Suprapubic skin (tissue), 4 donors: ENCODE results near the gene NDUFS1. TPM values are rescaled to one million over a fixed set of nuclear protein-coding genes. Genes with fewer than 3 reads are reported as not detected.
"Not testable (repeated sequence)": the region's sequence is repeated elsewhere in the genome, so short reads cannot be mapped to it uniquely, and the experiment has no call there.

Source experiments
- DNase-seq, 2 donors: peaks; one replicate each; pipeline ENCODE4 v3.0.0-alpha.2; 2019; ENCODE audit warnings: low spot score in 2 of 2
- H3K27ac ChIP-seq: fragments of 200-600 bp; sonication (generic); one replicate; pipeline ENCODE4 v1.5.1; 2019
- H3K27me3 ChIP-seq: fragments of 200-600 bp; sonication (generic); one replicate; pipeline ENCODE4 v1.5.1; 2019
- H3K36me3 ChIP-seq: fragments of 200-600 bp; sonication (generic); one replicate; pipeline ENCODE4 v1.5.1; 2019
- H3K4me1 ChIP-seq: fragments of 200-600 bp; sonication (generic); one replicate; pipeline ENCODE4 v1.5.1; 2019
- H3K4me3 ChIP-seq: fragments of 200-600 bp; sonication (generic); one replicate; pipeline ENCODE4 v1.5.1; 2019; ENCODE audit warnings: mild to moderate bottlenecking
- H3K9me3 ChIP-seq: fragments of 200-600 bp; sonication (generic); one replicate; pipeline ENCODE4 v1.5.1; 2019
- EP300 ChIP-seq: sonication (generic); formaldehyde crosslinking; IDR thresholded peaks from one replicate; pipeline ENCODE4 v1.6.1; 2017; ENCODE audit warnings: antibody characterized with exemption
- POLR2A ChIP-seq, 2 donors: fragments of 450-650 bp; IDR thresholded peaks; one replicate each; pipeline ENCODE4 v1.6.1; 2017; ENCODE audit warnings: antibody characterized with exemption in 2 of 2, mild to moderate bottlenecking in 2 of 2, moderate library complexity in 2 of 2
- POLR2AphosphoS5 ChIP-seq, 3 donors: sonication (generic); formaldehyde crosslinking; IDR thresholded peaks; one replicate each; pipeline ENCODE4 v1.6.1; 2017; ENCODE audit warnings: antibody characterized with exemption in 3 of 3
- WGBS: methylation state at CpG from one replicate; pipeline ENCODE4 v1.1.5; 2018; 5-methylcytosine and 5-hydroxymethylcytosine counted together
- total RNA-seq, 4 donors: library from RNA; depleted of rRNA; stranded (reverse); fragments of >200 nt; gene quantifications; one replicate each; pipeline ENCODE4 v1.1.0, GENCODE V29; 2016
- TF ChIP-seq, protein P1 (sequence below), 2 donors: fragments of 200-600 bp in 1 of 2; fragments of 450-650 bp in 1 of 2; sonication (generic) in 1 of 2; IDR thresholded peaks; one replicate each; pipeline ENCODE4 v1.5.1; 2016 to 2019; ENCODE audit warnings: antibody characterized with exemption in 2 of 2, mild to moderate bottlenecking in 1 of 2, moderate library complexity in 1 of 2

Gene NDUFS1
- total RNA-seq, 4 donors from 2014 or later = 65.7 to 74.2 (median 69.9) TPM

DNA sequence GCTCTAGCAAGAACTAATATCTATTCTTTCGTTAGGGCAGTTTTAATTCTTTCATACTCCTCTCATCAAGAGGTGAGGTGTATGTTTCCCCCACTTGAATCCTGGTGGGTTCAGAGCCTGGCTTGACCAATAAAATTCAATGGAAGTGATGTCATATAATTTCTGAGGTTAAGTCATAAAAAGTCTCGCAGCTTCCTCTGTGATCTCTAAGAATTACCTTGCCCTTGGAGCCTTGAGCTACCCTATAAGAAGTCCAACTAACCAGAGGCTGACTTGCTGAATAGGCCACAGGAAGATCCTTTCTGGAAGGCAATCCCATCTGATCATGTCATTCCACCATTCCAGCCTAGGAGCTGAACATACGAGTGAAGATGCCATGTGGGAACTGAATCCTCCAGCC is 47.1 kb downstream of the NDUFS1 start:
- no peak for TF ChIP-seq POLR2A (IDR thresholded peaks at IDR 0.05)
- no peak for TF ChIP-seq POLR2AphosphoS5 (IDR thresholded peaks at IDR 0.05)
- TF ChIP-seq, protein P1, sequence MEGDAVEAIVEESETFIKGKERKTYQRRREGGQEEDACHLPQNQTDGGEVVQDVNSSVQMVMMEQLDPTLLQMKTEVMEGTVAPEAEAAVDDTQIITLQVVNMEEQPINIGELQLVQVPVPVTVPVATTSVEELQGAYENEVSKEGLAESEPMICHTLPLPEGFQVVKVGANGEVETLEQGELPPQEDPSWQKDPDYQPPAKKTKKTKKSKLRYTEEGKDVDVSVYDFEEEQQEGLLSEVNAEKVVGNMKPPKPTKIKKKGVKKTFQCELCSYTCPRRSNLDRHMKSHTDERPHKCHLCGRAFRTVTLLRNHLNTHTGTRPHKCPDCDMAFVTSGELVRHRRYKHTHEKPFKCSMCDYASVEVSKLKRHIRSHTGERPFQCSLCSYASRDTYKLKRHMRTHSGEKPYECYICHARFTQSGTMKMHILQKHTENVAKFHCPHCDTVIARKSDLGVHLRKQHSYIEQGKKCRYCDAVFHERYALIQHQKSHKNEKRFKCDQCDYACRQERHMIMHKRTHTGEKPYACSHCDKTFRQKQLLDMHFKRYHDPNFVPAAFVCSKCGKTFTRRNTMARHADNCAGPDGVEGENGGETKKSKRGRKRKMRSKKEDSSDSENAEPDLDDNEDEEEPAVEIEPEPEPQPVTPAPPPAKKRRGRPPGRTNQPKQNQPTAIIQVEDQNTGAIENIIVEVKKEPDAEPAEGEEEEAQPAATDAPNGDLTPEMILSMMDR (IDR thresholded peaks at IDR 0.05) = no peak
- TF ChIP-seq EP300 = no peak
- no peaks in the 10 kb centered on the region for H3K4me1 ChIP-seq
- H3K36me3 ChIP-seq = peaks cover 22% of the 10 kb centered on the region
- no peak for DNase-seq
- 91% methylated on average over 3 of the region's 3 CpGs for WGBS
- H3K27me3 ChIP-seq = no peaks in the 10 kb centered on the region
- H3K4me3 ChIP-seq = no peak overlapping the region
- H3K9me3 ChIP-seq = no peaks in the 10 kb centered on the region
- H3K27ac ChIP-seq = no peak overlapping the region

DNA sequence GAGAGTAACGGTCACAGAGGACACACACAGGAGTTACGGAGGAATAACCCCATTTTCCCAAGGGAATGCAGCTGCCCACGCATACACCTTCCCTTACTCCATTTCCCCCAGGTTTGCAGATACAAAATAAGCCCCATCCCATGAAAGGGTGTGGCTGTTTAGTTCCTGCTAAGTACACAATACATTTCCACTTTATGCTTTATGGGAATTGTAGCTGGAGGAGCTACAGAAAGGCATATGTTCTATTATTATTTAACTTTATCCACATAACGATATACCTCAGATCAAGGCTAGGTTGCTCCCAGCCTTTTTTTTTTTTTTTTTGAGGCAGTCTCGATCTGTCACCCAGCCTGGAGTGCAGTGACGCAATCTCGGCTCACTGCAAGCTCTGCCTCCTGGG is 50.5 kb downstream of the NDUFS1 start:
- Histone ChIP-seq H3K4me3 (no peak overlapping the region), H3K27me3 (no peaks in the 10 kb centered on the region), H3K36me3 (peaks cover 10% of the 10 kb centered on the region), H3K4me1 (no peaks in the 10 kb centered on the region), H3K9me3 (no peaks in the 10 kb centered on the region), H3K27ac (no peak overlapping the region)
- 80% methylated on average over 7 of the region's 7 CpGs for WGBS
- DNase-seq = no peak
- TF ChIP-seq EP300 (no peak), POLR2A (IDR thresholded peaks at IDR 0.05) (no peak), POLR2AphosphoS5 (IDR thresholded peaks at IDR 0.05) (no peak)
- TF ChIP-seq, protein P1 (IDR thresholded peaks at IDR 0.05) = no peak

DNA sequence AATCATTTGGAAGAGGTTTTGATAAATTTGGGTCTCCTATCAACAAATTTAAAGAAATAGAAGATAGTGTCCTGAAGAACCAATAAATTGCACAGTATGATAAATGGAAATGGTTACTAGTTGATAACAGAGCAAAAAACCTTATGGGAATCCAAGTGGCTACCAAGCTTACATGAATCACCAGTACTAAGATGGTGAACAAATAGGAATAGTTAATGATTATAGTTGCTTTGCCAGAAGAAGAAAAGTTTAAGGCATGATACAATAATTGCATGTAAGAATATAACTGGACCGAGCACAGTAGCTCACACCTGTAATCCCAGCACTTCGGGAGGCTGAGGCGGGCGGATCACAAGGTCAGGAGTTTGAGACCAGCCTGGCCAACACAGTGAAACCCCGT is 53.7 kb downstream of the NDUFS1 start:
- H3K36me3 ChIP-seq = no peaks in the 10 kb centered on the region
- H3K9me3 ChIP-seq = no peaks in the 10 kb centered on the region
- no peak for DNase-seq
- H3K27me3 ChIP-seq = no peaks in the 10 kb centered on the region
- no peaks in the 10 kb centered on the region for H3K4me1 ChIP-seq
- WGBS = 95% methylated on average over 5 of the region's 5 CpGs
- no peak overlapping the region for H3K27ac ChIP-seq
- H3K4me3 ChIP-seq = no peak overlapping the region
- TF ChIP-seq, protein P1 (IDR thresholded peaks at IDR 0.05) = no peak
- TF ChIP-seq POLR2AphosphoS5 (IDR thresholded peaks at IDR 0.05) (no peak), POLR2A (IDR thresholded peaks at IDR 0.05) (no peak), EP300 (no peak)

DNA sequence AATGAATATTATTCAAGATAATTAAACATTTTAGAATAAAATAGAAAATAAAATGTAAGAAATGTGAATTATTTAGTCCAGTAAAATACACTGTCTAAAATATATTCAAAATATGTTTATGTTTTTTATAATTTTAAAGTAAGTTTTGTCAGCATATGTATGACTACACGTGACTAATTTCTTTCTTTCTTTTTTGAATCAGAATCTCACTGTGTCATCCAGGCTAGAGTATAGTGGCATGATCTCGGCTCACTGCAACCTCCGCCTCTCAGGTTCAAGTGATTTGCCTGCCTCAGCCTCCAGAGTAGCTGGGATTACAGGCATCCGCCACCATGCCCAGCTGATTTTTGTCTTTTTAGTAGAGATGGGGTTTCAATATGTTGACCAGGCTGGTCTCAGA is 54.2 kb downstream of the NDUFS1 start:
- Histone ChIP-seq H3K4me1 (no peaks in the 10 kb centered on the region), H3K4me3 (no peak overlapping the region), H3K27me3 (no peaks in the 10 kb centered on the region), H3K9me3 (no peaks in the 10 kb centered on the region), H3K27ac (no peak overlapping the region), H3K36me3 (no peaks in the 10 kb centered on the region)
- 93% methylated on average over 4 of the region's 4 CpGs for whole genome bisulfite sequencing
- TF ChIP-seq, protein P1 (IDR thresholded peaks at IDR 0.05) = no peak
- no peak for TF ChIP-seq EP300
- DNase-seq = no peak

DNA sequence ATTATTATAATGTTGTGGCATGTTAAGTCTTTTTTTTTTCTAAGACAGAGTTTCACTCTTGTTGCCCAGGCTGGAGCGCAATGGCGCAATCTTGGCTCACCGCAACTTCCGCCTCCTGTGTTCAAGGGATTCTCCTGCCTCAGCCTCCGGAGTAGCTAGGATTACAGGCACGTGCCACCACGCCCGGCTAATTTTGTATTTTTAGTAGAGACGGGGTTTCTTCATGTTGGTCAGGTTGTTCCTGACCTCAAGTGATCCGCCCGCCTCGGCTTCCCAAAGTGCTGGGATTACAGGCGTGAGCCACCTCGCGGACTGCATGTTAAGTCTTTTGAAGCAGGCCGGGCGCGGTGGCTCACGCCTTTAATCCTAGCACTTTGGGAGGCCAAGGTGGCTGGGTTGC is 60.4 kb downstream of the NDUFS1 start:
- not testable (repeated sequence) for H3K9me3 ChIP-seq, H3K4me1 ChIP-seq, H3K27me3 ChIP-seq, H3K27ac ChIP-seq, H3K36me3 ChIP-seq, DNase-seq, H3K4me3 ChIP-seq
- 90% methylated on average over 19 of the region's 19 CpGs for WGBS

DNA sequence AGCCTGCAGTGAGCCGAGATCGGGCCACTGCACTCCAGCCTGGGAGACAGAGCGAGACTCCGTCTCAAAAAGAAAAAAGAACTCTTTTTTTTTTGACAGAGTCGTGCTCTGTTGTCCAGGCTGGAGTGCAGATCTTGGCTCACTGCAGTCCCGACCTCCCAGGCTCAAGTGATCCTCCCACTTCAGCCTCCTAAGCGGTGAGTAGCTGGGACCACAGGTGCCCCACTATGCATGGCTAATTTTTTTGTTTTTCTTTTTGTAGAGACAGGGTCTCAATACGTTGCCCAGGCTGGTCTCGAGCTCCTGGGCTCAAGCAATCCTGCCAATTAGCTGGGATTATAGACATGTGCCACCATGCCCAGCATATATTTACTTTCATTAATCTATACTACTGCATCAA is 60.8 kb downstream of the NDUFS1 start:
- no peak for DNase-seq
- 88% methylated on average over 9 of the region's 9 CpGs for WGBS
- no peaks in the 10 kb centered on the region for H3K27me3 ChIP-seq
- no peaks in the 10 kb centered on the region for H3K36me3 ChIP-seq
- no peak overlapping the region for H3K27ac ChIP-seq
- H3K4me1 ChIP-seq = no peaks in the 10 kb centered on the region
- H3K9me3 ChIP-seq = no peaks in the 10 kb centered on the region
- no peak for TF ChIP-seq EP300
- H3K4me3 ChIP-seq = no peak overlapping the region
